K562 (cell line): ENCODE results near the gene TRIM33. TPM values are rescaled to one million over a fixed set of nuclear protein-coding genes. Genes with fewer than 3 reads are reported as not detected.

Source experiments
- DDX20 ChIP-seq: fragments of 450-650 bp; IDR thresholded peaks from 2 replicates; pipeline ENCODE4 v1.6.1; 2016; ENCODE audit warnings: missing genetic modification characterization, low read depth, mild to moderate bottlenecking, missing compliant biosample characterization, moderate library complexity
- NBN ChIP-seq: fragments of 450-650 bp; IDR thresholded peaks from 2 replicates; pipeline ENCODE4 v1.6.1; 2016; ENCODE audit warnings: low read depth, mild to moderate bottlenecking
- NFRKB ChIP-seq: fragments of 450-650 bp; IDR thresholded peaks from 2 replicates; pipeline ENCODE4 v1.6.1; 2016; ENCODE audit warnings: low read depth
- ZSCAN32 ChIP-seq: fragments of 450-650 bp; formaldehyde crosslinking; IDR thresholded peaks from 2 replicates; pipeline ENCODE4 v1.4.0; 2020; ENCODE audit warnings: mild to moderate bottlenecking, moderate library complexity
- polyA plus RNA-seq, 8 experiments: library from polyadenylated mRNA; depleted of rRNA in 4 of 8; stranded (reverse) in 5 of 8; unstranded in 3 of 8; fragments of >200 nt; fragmentation: Nextera tagmentation in 2 of 8; fragmentation: Illumina TruSeq in 1 of 8; extraction: Ambion mirVana in 2 of 8; extraction: Trizol in 1 of 8; gene quantifications; 2 replicates each; pipeline versions ENCODE4 v1.2.1 to v1.2.3, GENCODE V29; 2011 to 2014; ENCODE audit warnings: inconsistent platforms in 1 of 8, missing spikeins in 1 of 8
- total RNA-seq, 7 experiments: library from RNA; depleted of rRNA in 6 of 7; stranded (reverse); fragments of >200 nt in 6 of 7; fragmentation: Illumina TruSeq in 2 of 7; extraction: Trizol in 2 of 7; gene quantifications; 2 replicates each; pipeline versions ENCODE4 v1.2.1 to v1.2.3, GENCODE V29; 2011 to 2021; ENCODE audit warnings: low replicate concordance in 1 of 7
- TF ChIP-seq, protein P1 (sequence below): fragments of 450-650 bp; IDR thresholded peaks from 2 replicates; pipeline ENCODE4 v1.6.1; 2016; ENCODE audit warnings: low read depth

TRIM33 gene
- total and polyA plus RNA-seq, 9 of the 15 experiments (the other 6 are each of a cell fraction or from before 2014, with no cell fraction given) = 9.3 to 58.4 (median 40.2) TPM

DNA sequence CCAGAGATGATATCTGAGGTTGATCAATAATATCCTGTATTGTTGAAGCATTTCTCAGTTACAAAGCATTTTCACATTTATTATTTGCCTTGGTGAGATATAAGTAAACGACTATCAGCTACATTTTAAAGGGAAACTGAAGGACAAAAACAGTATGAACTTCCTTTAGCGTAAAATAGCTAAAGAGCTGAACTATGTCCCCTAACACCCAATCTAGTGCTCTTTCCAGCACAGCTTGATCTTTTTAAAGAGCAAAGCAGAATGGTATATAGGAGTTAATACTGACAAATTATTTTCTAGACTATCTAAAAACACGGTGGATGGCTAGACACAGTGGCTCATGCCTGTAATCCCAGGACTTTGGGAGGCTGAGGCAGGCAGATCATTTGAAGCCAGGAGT, 3.5 kb downstream of the TRIM33 start (continued):
- TF ChIP-seq, protein P1, sequence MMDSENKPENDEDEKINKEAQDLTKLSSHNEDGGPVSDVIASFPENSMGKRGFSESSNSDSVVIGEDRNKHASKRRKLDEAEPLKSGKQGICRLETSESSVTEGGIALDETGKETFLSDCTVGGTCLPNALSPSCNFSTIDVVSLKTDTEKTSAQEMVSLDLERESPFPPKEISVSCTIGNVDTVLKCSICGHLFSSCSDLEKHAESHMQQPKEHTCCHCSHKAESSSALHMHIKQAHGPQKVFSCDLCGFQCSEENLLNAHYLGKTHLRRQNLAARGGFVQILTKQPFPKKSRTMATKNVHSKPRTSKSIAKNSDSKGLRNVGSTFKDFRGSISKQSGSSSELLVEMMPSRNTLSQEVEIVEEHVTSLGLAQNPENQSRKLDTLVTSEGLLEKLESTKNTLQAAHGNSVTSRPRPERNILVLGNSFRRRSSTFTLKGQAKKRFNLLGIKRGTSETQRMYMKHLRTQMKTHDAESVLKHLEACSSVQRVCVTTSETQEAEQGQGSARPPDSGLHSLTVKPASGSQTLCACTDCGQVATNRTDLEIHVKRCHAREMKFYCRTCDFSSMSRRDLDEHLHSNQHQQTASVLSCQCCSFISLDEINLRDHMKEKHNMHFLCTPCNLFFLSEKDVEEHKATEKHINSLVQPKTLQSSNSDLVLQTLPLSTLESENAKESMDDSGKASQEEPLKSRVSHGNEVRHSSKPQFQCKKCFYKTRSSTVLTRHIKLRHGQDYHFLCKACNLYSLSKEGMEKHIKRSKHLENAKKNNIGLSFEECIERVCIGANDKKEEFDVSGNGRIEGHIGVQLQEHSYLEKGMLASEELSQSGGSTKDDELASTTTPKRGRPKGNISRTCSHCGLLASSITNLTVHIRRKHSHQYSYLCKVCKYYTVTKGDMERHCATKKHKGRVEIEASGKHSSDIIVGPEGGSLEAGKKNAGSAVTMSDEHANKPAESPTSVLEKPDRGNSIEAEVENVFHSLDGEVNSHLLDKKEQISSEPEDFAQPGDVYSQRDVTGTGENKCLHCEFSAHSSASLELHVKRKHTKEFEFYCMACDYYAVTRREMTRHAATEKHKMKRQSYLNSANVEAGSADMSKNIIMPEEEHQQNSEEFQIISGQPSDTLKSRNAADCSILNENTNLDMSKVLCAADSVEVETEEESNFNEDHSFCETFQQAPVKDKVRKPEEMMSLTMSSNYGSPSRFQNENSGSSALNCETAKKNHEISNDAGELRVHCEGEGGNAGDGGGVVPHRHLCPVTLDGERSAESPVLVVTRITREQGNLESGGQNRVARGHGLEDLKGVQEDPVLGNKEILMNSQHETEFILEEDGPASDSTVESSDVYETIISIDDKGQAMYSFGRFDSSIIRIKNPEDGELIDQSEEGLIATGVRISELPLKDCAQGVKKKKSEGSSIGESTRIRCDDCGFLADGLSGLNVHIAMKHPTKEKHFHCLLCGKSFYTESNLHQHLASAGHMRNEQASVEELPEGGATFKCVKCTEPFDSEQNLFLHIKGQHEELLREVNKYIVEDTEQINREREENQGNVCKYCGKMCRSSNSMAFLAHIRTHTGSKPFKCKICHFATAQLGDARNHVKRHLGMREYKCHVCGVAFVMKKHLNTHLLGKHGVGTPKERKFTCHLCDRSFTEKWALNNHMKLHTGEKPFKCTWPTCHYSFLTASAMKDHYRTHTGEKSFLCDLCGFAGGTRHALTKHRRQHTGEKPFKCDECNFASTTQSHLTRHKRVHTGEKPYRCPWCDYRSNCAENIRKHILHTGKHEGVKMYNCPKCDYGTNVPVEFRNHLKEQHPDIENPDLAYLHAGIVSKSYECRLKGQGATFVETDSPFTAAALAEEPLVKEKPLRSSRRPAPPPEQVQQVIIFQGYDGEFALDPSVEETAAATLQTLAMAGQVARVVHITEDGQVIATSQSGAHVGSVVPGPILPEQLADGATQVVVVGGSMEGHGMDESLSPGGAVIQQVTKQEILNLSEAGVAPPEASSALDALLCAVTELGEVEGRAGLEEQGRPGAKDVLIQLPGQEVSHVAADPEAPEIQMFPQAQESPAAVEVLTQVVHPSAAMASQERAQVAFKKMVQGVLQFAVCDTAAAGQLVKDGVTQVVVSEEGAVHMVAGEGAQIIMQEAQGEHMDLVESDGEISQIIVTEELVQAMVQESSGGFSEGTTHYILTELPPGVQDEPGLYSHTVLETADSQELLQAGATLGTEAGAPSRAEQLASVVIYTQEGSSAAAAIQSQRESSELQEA = no peak
- no peak for TF ChIP-seq NFRKB
- TF ChIP-seq DDX20 (tag) = no peak
- TF ChIP-seq NBN = no peak
- no peak for TF ChIP-seq ZSCAN32 (CRISPR knock-in tag)
